Esophagus mucosa (tissue), 1 donor: Measurements from ENCODE around the gene FAM110C. TPM values are rescaled to one million over a fixed set of nuclear protein-coding genes. Genes with fewer than 3 reads are reported as not detected.
A peak's percentile ranks its signal among the peaks of the same experiment; 100 is the strongest.

Experiments used
- ATAC-seq: fragments of 200-7000 bp; cut with Tn5 transposase; one replicate; pipeline ENCODE4 v1.9.1; 2020
- total RNA-seq: library from RNA; stranded (reverse); gene quantifications from one replicate; pipeline ENCODE4 v1.2.4, GENCODE V29; 2023
- donor health status: DM: yes; HTN: yes; CAD: no.

FAM110C gene
- 44.3 TPM for total RNA-seq

DNA sequence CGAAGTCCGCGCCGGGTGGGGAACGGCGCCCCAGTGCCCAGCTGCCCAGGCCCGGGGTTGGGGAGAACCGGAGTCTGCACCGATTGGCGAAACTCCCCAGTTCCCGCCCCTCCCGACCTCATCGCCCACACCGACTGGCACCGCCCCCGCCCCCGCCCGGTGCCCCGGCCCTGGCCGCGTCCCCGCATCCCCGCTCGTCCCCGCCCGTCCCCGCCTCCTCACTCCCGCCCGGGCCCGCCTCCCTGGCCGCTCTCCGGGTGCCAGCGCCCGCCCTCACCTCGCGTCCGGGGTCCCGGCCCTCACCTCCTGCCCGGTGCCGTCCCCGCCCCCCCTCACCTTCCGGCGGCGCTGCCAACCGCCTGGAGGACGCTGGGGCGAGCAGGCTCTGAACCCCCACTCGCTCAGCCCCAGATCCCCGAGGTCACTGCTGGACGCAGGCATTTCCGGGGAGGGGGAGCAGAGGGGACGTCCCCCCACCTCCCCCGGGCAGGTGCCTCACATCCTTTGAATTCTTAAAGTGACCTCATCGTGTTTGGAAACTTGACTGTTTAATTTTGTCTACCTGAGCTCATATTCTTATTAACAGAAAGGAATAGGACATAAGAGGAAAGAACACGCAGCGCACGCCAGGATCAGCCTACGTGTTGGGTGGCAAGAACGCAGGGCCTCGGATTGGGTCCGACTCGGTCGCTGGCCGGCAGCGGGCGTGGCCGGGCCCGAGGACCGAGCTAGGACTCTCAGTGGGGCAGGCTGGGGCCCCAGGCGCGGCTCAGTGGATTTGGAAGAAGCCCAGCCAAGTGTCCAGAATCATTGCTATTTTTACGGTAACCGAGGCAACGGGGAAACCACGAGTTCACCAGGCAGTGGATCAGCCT lies at the start of gene FAM110C:
TSS of gene FAM110C (minus strand) at position 35 of the 875 bp plus-strand sequence. CDS start 120 bp downstream, outside the sequence.
- peak; percentile 90 for ATAC-seq

- no peak for ATAC-seq
These were observed 46.0 kb upstream of the FAM110C start for GRCh38 chr2:92326-92725.

DNA sequence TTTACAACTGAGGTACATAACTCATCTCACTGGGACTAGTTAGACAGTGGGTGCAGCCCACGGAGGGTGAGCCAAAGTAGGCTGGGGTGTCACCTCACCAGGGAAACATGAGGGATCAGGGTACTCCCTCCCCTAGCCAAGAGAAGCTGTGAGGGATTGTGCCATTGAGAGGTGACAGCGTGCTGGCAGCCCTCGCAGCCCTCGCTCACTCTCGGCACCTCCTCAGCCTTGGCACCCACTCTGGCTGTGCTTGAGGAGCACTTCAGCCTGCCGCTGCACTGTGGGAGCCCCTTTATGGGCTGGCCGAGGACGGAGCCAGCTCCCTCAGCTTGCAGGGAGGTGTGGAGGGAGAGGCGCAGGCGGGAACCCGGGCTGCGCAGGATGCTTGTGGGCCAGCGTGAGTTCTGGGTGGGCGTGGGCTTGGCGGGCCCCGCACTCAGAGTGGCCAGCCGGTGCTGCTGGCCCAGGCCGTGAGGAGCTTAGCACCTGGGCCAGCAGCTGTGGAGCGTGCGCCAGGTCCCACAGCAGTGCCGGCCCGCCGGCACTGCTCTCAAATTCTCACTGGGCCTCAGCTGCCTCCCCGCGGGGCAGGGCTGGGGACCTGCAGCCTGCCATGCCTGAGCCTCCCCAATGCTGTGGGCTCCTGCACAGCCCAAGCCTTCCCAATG lies 44.5 kb upstream of the FAM110C start:
- no peak for ATAC-seq

- no peak for ATAC-seq
These were observed 39.5 kb upstream of the FAM110C start for GRCh38 chr2:85761-86160.

- ATAC-seq = no peak
These were observed 37.8 kb upstream of the FAM110C start for GRCh38 chr2:84121-84520.

DNA sequence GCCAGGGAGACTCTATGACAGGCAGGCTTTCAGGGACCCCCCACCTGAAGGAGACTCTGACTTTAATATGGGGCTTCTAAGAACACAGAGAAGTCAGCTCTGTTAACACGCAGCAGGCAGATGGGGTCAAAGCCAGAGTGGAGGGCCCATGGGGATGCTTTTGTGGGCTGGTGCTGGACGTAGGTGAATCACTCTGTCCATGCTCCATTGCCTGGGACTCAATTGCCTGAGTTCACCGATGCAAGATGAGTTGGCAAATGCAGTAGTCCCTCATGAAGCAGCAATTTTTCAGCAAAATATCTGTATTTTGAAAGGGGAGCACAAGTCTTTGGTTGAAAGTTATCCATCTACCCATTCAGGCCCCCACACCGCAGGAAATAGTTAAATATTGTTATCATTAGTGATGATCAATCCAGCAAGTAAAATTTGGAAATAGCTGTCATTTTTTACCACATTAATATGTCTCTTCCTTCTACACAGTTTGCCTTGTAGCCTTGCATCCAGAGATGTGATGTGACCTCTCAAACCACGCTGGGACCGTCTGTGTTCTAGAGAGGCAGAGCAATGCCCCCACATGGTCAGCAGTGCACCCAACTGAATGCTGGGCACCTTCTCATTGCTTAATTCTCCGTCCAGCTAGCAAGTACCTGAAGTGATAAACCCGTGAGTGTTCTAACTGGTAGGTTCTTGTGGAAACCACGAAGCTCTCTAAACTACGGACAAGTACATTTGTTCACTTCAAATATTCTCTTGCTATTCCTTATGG lies 34.8 kb upstream of the FAM110C start:
- ATAC-seq = no peak

- ATAC-seq = no peak
These were observed 34.1 kb upstream of the FAM110C start for GRCh38 chr2:80378-80777.

DNA sequence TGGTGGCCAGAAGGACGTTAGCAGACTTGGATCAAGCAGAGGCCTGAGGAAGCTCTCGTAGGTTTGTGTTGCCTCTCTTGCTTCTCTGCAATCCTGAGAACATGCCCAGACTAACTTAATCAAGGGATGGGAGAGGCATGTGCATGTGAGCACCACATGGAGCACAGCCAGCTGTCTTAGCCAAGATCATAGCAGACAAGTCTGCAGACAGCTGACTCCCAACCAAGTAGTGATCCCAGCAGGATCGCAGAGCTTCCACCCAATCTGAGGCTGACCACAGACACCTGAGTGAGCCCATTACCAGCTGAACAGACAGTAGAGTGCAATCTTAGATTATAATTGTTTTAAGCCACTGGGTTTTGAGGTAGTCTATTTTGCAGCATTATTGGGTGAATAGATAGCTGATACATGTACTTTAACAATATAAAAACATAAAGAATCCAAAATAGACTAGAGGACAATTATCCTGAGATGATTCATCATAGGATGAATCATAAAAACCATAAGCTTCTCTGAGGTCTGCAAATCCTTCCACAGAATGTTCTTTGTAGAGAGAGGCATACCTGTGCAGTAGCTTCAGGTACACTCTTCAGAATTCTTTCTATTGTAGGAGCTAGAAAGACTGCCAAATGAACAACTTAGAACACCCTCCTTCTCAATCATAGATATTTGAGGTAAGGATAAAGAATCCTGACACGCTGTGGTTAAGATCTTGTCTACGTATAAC lies 25.2 kb upstream of the FAM110C start:
- peak; percentile 91 for ATAC-seq

GRCh38 chr2:69366-70344 lies 23.4 kb upstream of the FAM110C start:
- peak; percentile 72 for ATAC-seq

DNA sequence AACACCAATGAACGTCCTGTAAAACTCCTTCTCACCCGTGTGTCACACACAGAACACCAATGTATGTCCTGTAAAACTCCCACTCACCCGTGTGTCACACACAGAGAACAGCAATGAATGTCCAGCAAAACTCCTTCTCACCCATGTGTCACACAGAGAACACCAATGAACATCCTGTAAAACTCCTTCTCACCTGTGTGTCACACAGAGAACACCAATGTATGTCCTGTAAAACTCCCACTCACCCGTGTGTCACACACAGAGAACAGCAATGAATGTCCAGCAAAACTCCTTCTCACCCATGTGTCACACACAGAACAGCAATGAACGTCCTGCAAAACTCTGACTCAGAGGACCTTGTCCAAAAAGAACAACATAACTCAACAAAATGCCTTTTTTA lies 22.3 kb upstream of the FAM110C start:
- ATAC-seq = peak; percentile 25

DNA sequence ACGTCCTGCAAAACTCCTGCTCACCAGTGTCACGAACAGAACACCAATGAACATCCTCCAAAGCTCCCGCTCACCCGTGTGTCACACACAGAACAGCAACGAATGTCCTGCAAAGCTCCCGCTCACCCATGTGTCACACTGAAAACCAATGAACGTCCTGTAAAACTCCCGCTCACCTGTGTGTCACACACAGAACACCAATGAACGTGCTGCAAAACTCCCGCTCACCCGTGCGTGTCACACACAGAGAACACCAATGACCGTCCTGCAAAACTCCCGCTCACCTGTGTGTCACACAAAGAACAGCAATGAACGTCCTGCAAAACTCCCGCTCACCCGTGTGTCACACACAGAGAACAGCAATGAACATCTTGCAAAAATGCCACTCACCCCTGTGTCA lies 20.5 kb upstream of the FAM110C start:
- no peak for ATAC-seq

- no peak for ATAC-seq
These were observed 18.8 kb upstream of the FAM110C start for GRCh38 chr2:65121-65520.

- ATAC-seq = no peak
These were observed 9.5 kb upstream of the FAM110C start for GRCh38 chr2:55587-56448.

- ATAC-seq = no peak
These were observed 5.3 kb upstream of the FAM110C start for GRCh38 chr2:51613-52012.

DNA sequence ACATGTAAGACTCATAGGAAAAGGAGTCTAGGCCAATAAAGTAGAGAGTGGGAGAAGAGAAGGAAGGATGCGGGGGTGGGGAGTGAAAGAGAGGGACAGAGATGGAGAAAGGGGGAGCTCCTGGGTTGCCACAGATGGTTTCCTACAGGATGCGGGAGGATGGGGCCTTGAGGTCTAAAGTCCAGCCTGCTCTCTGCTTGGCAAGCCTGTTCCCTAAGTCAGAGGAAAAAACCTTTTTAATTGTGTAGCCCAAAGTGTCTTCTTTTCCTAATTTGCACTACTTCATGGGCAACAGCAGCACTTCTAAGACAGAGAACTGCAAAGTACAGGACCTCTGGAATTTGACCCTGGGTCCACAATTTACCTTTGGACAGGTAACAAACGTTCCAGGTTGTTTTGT lies 1.4 kb upstream of the FAM110C start:
- no peak for ATAC-seq

DNA sequence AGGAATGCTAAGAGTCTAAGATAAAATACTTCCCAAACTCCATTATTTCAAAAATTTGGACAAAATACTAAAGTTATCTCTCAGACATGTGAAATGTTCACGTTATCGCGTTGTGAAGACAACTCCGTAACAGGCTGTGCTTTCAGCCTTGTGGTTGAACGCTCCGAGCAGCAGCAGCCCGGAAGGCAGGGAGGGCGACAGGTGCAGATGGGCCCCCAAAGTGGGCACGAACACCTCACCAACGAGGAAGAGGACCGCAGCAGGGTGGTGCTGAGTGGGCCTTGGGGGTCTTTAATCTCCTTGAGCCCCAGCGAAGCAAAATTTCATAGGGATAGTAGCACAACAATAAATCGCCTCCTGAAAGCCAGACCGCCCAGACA lies 1.0 kb upstream of the FAM110C start:
- no peak for ATAC-seq

DNA sequence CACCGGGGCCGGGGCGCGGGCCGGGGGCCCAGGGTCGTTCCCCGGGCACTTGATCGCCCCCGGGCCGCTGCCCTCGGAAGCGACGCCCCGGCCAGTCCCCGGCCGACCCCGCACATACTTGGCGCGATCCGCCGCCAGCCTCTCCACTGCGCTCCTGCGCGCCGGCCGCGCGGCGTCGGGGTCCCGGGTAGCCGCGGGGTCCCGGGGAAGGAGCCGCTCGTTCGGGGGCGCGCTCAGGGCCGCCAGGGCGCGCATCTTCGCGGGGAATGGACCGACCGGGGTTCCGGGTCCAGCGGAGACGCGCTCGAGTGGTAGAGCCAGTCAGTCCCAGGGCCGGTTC lies 204 bp downstream of the FAM110C start:
- ATAC-seq = no peak

GRCh38 chr2:45342-46130 lies 769 bp downstream of the FAM110C start:
- peak; percentile 12 for ATAC-seq

- peak; percentile 43 for ATAC-seq
These were observed 1.5 kb downstream of the FAM110C start for GRCh38 chr2:44748-45341.
